AG04450 (cell line): ENCODE data around the gene UTF1. TPM values are rescaled to one million over a fixed set of nuclear protein-coding genes. Genes with fewer than 3 reads are reported as not detected.

ENCODE experiments used
- CTCF ChIA-PET: fragments of 300-600, 350-600 bp; formaldehyde crosslinking; extraction: SDS; loops from one replicate; lab custom pipeline; 2022; ENCODE audit warnings: antibody characterized with exemption, inconsistent platforms; lab: Charles Lee
- POLR2A ChIA-PET: fragments of 350-600 bp; formaldehyde crosslinking; extraction: SDS; loops from one replicate; lab custom pipeline; 2021; ENCODE audit warnings: antibody characterized with exemption, inconsistent platforms; lab: Yijun Ruan, JAX
- DNase-seq: peaks from one replicate; pipeline ENCODE4 v3.0.0-alpha.2; 2011; ENCODE audit warnings: low read depth, low spot score
- H3K27ac ChIP-seq: one replicate; pipeline ENCODE4 v1.5.1; 2012; ENCODE audit warnings: low read depth, low read length, control low read depth
- H3K27me3 ChIP-seq: one replicate; pipeline ENCODE4 v1.6.0; 2012; ENCODE audit warnings: low read length; ENCODE audit not compliant: control insufficient read depth, insufficient read depth
- H3K4me3 ChIP-seq: 2 replicates; pipeline ENCODE4 v1.5.1; 2011; ENCODE audit warnings: mild to moderate bottlenecking, low read depth, low read length, control low read depth
- H3K9me3 ChIP-seq: 2 replicates; pipeline ENCODE4 v1.5.1; 2012; ENCODE audit warnings: low read length; ENCODE audit not compliant: control insufficient read depth, insufficient read depth
- polyA plus RNA-seq: library from polyadenylated mRNA; depleted of rRNA; stranded (reverse); fragments of >200 nt; gene quantifications from 2 replicates; pipeline ENCODE4 v1.2.3, GENCODE V29; 2011
- TF ChIP-seq, protein P1 (sequence below): IDR thresholded peaks from 2 replicates; pipeline ENCODE4 v1.5.1; 2011; ENCODE audit warnings: low read depth, low read length, control low read depth, inconsistent platforms

UTF1 gene
- polyA plus RNA-seq, 1 experiment = not detected

DNA sequence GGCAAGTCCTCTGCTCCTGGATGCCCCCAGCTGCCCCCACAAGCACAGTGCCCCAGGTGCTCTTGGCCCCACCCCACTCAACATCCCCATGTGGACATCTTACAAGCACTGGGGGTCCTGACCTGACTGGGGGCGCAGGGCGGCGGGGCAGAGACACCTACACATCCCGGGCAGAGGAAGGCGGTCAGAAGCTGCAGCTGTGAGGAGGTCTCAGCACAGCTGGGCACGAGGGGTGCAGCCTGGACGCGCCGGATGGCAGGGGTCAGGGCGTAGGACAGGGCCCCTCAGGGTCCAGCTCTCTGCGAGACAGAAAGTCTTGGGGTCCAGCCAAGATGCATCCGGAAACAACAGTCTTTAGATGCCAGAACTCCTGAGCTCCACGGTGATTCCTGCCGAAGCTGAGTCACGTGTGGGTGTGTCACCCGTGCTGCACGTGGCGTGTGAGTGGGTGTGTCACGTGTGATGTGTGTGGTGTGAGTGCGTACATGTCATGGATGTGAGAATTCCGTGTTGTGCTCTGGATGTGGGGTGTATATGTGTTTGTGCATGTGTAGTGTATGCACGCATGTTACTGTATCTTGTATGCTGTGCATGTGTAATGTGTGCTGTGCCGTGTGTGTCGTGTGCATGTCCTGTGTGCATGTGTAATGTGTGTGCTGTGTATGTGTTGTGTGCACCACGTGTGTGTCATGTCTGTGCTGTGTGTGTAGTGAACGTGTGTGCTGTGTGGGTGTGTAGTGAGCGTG lies 12.8 kb downstream of the UTF1 start:
- TF ChIP-seq, protein P1, sequence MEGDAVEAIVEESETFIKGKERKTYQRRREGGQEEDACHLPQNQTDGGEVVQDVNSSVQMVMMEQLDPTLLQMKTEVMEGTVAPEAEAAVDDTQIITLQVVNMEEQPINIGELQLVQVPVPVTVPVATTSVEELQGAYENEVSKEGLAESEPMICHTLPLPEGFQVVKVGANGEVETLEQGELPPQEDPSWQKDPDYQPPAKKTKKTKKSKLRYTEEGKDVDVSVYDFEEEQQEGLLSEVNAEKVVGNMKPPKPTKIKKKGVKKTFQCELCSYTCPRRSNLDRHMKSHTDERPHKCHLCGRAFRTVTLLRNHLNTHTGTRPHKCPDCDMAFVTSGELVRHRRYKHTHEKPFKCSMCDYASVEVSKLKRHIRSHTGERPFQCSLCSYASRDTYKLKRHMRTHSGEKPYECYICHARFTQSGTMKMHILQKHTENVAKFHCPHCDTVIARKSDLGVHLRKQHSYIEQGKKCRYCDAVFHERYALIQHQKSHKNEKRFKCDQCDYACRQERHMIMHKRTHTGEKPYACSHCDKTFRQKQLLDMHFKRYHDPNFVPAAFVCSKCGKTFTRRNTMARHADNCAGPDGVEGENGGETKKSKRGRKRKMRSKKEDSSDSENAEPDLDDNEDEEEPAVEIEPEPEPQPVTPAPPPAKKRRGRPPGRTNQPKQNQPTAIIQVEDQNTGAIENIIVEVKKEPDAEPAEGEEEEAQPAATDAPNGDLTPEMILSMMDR = no peak
- POLR2A ChIA-PET = no interaction called here
- DNase-seq = no peak
- Histone ChIP-seq H3K4me3 (no peak overlapping the region), H3K9me3 (no peaks in the 10 kb centered on the region; the same call in 1 of the 2 replicates), H3K27me3 (peaks cover 33% of the 10 kb centered on the region), H3K27ac (no peak overlapping the region)
- CTCF ChIA-PET = no interaction called here

DNA sequence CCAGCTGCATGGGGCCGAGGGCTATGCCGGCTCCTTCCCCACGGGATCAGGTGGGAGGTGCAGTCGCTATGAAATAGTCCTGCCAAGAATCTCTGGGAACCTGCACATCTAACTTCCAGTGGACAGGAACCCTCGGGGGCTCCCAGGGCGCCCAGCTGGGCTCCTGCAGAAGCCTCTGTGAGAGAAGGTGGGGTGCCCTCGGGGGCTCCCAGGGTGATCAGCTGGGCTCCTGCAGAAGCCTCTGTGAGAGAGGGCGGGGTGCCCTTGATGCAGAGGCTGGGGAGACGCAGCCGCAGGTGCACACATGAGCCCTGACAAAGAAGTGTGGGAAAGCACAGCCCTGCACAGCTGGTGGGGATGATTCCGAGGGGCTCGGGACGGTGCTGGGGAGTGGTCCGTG lies 13.6 kb downstream of the UTF1 start:
- Histone ChIP-seq H3K4me3 (no peak overlapping the region), H3K9me3 (no peaks in the 10 kb centered on the region; the same call in 1 of the 2 replicates), H3K27me3 (peaks cover 26% of the 10 kb centered on the region), H3K27ac (no peak overlapping the region)
- ChIA-PET POLR2A (no interaction called here), CTCF (no interaction called here)
- DNase-seq = no peak
- TF ChIP-seq, protein P1 = no peak

DNA sequence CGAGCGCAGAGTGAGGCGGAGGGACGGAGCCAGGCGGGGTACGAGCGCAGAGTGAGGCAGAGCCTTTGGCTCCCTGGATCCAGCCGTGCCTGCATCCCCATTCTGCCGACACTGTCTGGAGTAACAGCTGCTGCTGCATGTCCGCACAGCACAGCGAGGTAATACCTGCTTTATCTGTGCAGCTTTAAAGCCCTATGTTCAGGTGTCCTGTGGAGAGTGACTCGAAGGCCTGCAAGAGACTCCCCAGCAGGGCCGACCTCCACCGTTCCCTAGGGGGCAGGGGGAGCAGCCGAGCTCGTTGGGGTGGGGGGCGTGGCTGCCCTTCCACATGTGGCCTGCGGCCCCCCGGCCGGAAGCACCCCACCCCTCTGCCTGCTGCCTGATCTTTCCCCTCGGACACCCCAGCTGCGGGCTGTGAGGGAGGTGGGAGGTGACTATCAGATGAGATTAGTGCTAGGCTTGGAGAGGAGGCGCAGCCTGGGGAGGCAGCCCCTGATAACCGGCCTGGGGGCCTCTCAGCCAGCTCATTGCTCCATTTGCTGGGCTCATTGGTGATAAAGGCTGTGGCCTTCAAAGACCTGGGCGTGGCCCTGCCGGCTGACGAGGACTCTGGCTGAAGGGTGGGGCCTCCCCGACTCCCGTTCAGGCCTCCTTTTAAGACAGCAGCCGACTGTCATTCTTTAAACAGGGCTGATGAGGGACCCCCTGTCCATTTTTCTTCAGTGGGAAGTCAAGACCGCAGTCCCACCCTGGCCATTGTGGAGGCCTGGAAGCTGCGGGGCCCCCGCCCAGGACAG lies 15.6 kb downstream of the UTF1 start:
- Histone ChIP-seq H3K27me3 (peaks cover 17% of the 10 kb centered on the region), H3K9me3 (no peaks in the 10 kb centered on the region; the same call in 1 of the 2 replicates), H3K27ac (no peak overlapping the region), H3K4me3 (no peak overlapping the region)
- DNase-seq = no peak
- POLR2A ChIA-PET = no interaction called here
- TF ChIP-seq, protein P1 = no peak
- CTCF ChIA-PET = no interaction called here

DNA sequence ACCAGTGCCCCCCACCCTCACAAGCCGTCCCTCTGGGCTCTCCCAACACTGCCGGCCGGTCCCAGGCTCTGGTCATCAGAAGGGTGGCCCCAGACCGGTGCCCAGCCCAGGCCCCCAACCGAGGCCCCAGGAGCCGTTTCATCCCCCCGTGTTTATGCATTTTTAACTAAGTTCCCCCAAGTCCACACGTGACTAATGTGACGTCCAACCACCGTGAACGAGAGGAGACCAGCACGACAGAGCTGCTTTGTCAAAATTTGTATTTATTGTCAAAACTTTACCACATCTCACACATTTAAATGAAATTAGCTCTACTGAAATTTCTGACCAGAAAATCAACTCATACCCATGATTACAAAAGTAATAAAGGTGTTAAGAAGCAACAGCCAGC lies 16.2 kb downstream of the UTF1 start:
- TF ChIP-seq, protein P1 = no peak

More for the DNA sequence above, 16.2 kb downstream of the UTF1 start:
- ChIA-PET POLR2A (no interaction called here), CTCF (interaction anchor here (1.4 kb wide), 1 partner anchor 61 kb away, joined by 4 read pairs; no protein-coding TSS in a partner anchor)
- no peaks in the 10 kb centered on the region; the same call in 1 of the 2 replicates for H3K9me3 ChIP-seq
- no peak overlapping the region for H3K4me3 ChIP-seq
- DNase-seq = no peak
- H3K27me3 ChIP-seq = peaks cover 15% of the 10 kb centered on the region
- H3K27ac ChIP-seq = no peak overlapping the region
